Vagina (tissue), 2 donors: ENCODE results near the gene PCAT6. TPM values are rescaled to one million over a fixed set of nuclear protein-coding genes. Genes with fewer than 3 reads are reported as not detected.
"Not testable (repeated sequence)": the region's sequence is repeated elsewhere in the genome, so short reads cannot be mapped to it uniquely, and the experiment has no call there.

ENCODE experiments used
- DNase-seq, 2 donors: peaks; one replicate each; pipeline ENCODE4 v3.0.0-alpha.2; 2017; ENCODE audit errors: extremely low spot score in 2 of 2
- H3K27ac ChIP-seq: fragments of 200-600 bp; sonication (generic); one replicate; pipeline ENCODE4 v1.5.1; 2019
- H3K27me3 ChIP-seq: fragments of 200-600 bp; sonication (generic); one replicate; pipeline ENCODE4 v1.5.1; 2019
- H3K36me3 ChIP-seq, 2 donors: fragments of 200-600 bp; sonication (generic); one replicate each; pipeline ENCODE4 v1.5.1; 2017 to 2019
- H3K4me1 ChIP-seq: fragments of 200-600 bp; sonication (generic); one replicate; pipeline ENCODE4 v1.5.1; 2019
- H3K4me3 ChIP-seq, 2 donors: fragments of 200-600 bp; sonication (generic); 1 replicate in 1 of 2; 2 replicates in 1 of 2; pipeline ENCODE4 v1.5.1; 2016 to 2019
- H3K9me3 ChIP-seq: fragments of 200-600 bp; sonication (generic); one replicate; pipeline ENCODE4 v1.5.1; 2019
- POLR2A ChIP-seq, 2 donors: fragments of 450-650 bp; IDR thresholded peaks; one replicate each; pipeline ENCODE4 v1.6.1; 2017; ENCODE audit warnings: antibody characterized with exemption in 2 of 2, mild to moderate bottlenecking in 2 of 2, moderate library complexity in 2 of 2
- POLR2AphosphoS5 ChIP-seq, 2 donors: sonication (generic); formaldehyde crosslinking; IDR thresholded peaks; one replicate each; pipeline ENCODE4 v1.9.0; 2017; ENCODE audit warnings: antibody characterized with exemption in 2 of 2, mild to moderate bottlenecking in 2 of 2, low read depth in 1 of 2; ENCODE audit not compliant: insufficient read depth in 1 of 2
- intact Hi-C: fragments of 100-400 bp; cut with DNase I; formaldehyde crosslinking; loops from one replicate; pipeline ENCODE4 v1.15.1; 2023
- total RNA-seq: library from RNA; depleted of rRNA; stranded (reverse); fragments of >200 nt; gene quantifications from one replicate; pipeline ENCODE4 v1.2.3, GENCODE V29; 2016
- TF ChIP-seq, protein P1 (sequence below), 3 experiments: fragments of 450-650 bp in 2 of 3; fragments of 200-600 bp in 1 of 3; sonication (generic) in 1 of 3; IDR thresholded peaks; one replicate each; pipeline ENCODE4 v1.5.1; 2017 to 2019; ENCODE audit warnings: antibody characterized with exemption in 3 of 3, mild to moderate bottlenecking in 2 of 3, moderate library complexity in 2 of 3

PCAT6 gene
- total RNA-seq, 1 donor from 2014 or later, result not detected

GRCh38 chr1:202786804-202787203, 23.9 kb upstream of the PCAT6 start:
- no peak overlapping the region for H3K27ac ChIP-seq
- DNase-seq, result no peak
- H3K9me3 ChIP-seq, result no peaks in the 10 kb centered on the region
- no peak overlapping the region for H3K4me3 ChIP-seq
- H3K27me3 ChIP-seq, result no peaks in the 10 kb centered on the region
- H3K4me1 ChIP-seq, result peaks cover 41% of the 10 kb centered on the region
- intact Hi-C loops, result no loop called here
- TF ChIP-seq POLR2AphosphoS5 (IDR thresholded peaks at IDR 0.05; ENCODE audit: insufficient read depth in 1 of 2, low read depth in 1 of 2), result no peak
- TF ChIP-seq POLR2A (IDR thresholded peaks at IDR 0.05), result no peak
- TF ChIP-seq, protein P1, sequence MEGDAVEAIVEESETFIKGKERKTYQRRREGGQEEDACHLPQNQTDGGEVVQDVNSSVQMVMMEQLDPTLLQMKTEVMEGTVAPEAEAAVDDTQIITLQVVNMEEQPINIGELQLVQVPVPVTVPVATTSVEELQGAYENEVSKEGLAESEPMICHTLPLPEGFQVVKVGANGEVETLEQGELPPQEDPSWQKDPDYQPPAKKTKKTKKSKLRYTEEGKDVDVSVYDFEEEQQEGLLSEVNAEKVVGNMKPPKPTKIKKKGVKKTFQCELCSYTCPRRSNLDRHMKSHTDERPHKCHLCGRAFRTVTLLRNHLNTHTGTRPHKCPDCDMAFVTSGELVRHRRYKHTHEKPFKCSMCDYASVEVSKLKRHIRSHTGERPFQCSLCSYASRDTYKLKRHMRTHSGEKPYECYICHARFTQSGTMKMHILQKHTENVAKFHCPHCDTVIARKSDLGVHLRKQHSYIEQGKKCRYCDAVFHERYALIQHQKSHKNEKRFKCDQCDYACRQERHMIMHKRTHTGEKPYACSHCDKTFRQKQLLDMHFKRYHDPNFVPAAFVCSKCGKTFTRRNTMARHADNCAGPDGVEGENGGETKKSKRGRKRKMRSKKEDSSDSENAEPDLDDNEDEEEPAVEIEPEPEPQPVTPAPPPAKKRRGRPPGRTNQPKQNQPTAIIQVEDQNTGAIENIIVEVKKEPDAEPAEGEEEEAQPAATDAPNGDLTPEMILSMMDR (IDR thresholded peaks at IDR 0.05), result no peak
- no peaks in the 10 kb centered on the region for H3K36me3 ChIP-seq

DNA sequence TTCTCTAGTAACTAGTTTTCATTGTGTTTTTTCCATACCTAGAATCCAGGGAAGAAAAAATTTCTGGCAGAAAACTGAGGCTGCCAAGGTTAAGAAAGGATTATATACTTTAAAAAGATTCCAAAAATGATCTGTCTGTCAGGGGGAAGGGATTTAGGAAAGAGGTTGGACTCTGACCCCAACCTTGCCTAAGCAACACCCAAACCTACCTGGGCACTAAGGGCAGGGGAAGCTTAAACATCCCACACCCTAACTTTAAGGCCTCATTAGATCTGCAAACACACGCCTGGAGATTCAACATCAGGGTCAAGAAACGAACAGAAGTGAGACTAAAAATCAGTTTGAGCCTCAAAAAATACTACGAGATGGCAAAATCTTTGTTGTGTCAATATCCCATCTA, 22.0 kb upstream of the PCAT6 start:
- TF ChIP-seq POLR2A (IDR thresholded peaks at IDR 0.05), result no peak
- TF ChIP-seq, protein P1 (IDR thresholded peaks at IDR 0.05), result no peak
- no peaks in the 10 kb centered on the region for H3K36me3 ChIP-seq
- no peak for DNase-seq
- intact Hi-C loops, result no loop called here
- no peak overlapping the region for H3K27ac ChIP-seq
- H3K4me1 ChIP-seq, result peaks cover 32% of the 10 kb centered on the region
- no peaks in the 10 kb centered on the region for H3K27me3 ChIP-seq
- H3K4me3 ChIP-seq, result no peak overlapping the region
- H3K9me3 ChIP-seq, result no peaks in the 10 kb centered on the region

DNA sequence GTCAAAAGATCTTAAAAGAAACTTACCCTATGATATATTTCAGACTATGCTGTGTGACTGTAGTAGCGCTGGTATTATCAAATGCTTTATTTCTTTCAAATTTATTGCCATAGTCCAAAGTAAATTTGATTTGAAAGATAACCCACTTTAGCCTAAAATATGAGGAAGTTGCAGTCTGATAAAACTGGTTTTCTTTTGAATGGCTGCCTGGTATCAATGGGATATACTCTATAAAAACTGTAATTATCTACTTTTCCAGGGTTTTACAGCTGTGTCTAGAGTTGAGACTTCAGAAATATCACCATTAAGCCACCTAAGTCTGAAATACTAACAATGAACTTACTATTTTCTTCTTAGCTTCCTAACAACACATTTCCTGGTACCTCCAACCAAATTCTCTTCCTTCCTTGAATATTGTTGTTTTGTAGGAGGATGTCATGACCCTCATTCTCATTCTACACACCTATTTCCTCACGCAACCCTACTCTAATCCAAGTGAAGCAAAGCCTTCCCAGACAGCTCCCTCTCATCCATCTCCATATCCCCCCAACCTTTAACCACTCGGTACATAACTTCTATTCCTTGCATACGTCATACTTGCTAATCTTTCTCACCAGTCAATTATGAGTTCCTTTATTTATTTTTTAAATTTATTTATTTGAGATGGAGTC, 19.5 kb upstream of the PCAT6 start:
- no peaks in the 10 kb centered on the region for H3K9me3 ChIP-seq
- no peaks in the 10 kb centered on the region for H3K27me3 ChIP-seq
- DNase-seq, result no peak
- no peaks in the 10 kb centered on the region for H3K36me3 ChIP-seq
- H3K4me1 ChIP-seq, result peaks cover 24% of the 10 kb centered on the region
- H3K27ac ChIP-seq, result no peak overlapping the region
- H3K4me3 ChIP-seq, result no peak overlapping the region
- intact Hi-C loops, result no loop called here
- TF ChIP-seq POLR2A (IDR thresholded peaks at IDR 0.05), result no peak
- TF ChIP-seq POLR2AphosphoS5 (IDR thresholded peaks at IDR 0.05; ENCODE audit: insufficient read depth in 1 of 2, low read depth in 1 of 2), result no peak
- TF ChIP-seq, protein P1 (IDR thresholded peaks at IDR 0.05), result no peak

- Histone ChIP-seq H3K9me3 (no peaks in the 10 kb centered on the region), H3K27ac (no peak overlapping the region), H3K36me3 (no peaks in the 10 kb centered on the region), H3K27me3 (no peaks in the 10 kb centered on the region), H3K4me1 (peaks cover 36% of the 10 kb centered on the region), H3K4me3 (no peak overlapping the region)
- DNase-seq, result no peak
- intact Hi-C loops, result no loop called here
- no peak for TF ChIP-seq POLR2AphosphoS5 (IDR thresholded peaks at IDR 0.05; ENCODE audit: insufficient read depth in 1 of 2, low read depth in 1 of 2)
- TF ChIP-seq, protein P1 (IDR thresholded peaks at IDR 0.05), result no peak
- no peak for TF ChIP-seq POLR2A (IDR thresholded peaks at IDR 0.05)
Measured at GRCh38 chr1:202794051-202794740, 16.6 kb upstream of the PCAT6 start.

DNA sequence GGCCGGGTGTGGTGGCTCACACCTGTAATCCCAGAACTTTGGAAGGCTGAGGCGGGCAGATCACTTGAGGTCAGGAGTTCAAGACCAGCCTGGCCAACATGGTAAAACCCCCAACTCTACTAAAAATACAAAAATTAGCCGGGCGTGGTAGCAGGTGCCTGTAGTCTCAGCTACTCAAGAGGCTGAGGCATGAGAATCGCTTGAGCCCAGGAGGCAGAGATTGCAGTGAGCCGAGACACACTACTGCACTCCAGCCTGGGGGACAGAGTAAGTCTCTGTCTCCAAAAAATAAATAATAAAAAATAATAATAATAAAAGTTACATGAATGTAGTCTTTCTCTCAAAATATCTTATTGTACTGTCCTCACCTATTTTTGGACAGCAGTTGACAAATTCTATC, 15.8 kb upstream of the PCAT6 start:
- intact Hi-C loops, H3K27me3 ChIP-seq, H3K27ac ChIP-seq, H3K36me3 ChIP-seq, DNase-seq, H3K9me3 ChIP-seq, H3K4me3 ChIP-seq: not testable (repeated sequence)
- peaks cover 36% of the 10 kb centered on the region for H3K4me1 ChIP-seq
